ENCODE data around the gene CBX6.

GRCh38 chr22:38863531-38864131 is 8.4 kb downstream of the CBX6 start:
- TF ChIP-seq CTCF (IDR thresholded peaks at IDR 0.05; ENCODE audit: borderline replicate concordance, extremely low read depth, low read length, poor library complexity, severe bottlenecking): no peak
- no peak for TF ChIP-seq EZH2 (IDR thresholded peaks at IDR 0.05; ENCODE audit: borderline replicate concordance, low read depth, low read length, severe bottlenecking)
